Glutamatergic neuron (in vitro differentiated cells): ENCODE measurements around the gene CLEC9A. TPM values are rescaled to one million over a fixed set of nuclear protein-coding genes. Genes with fewer than 3 reads are reported as not detected.

Source experiments
- DNase-seq: peaks from one replicate; pipeline ENCODE4 v3.0.0; 2022
- H3K27ac Mint-ChIP-seq: one replicate; pipeline ENCODE4 v1.8.0; 2020; ENCODE audit warnings: mild to moderate bottlenecking, mixed read lengths, inconsistent platforms; ENCODE audit not compliant: unreplicated experiment
- H3K27me3 Mint-ChIP-seq: one replicate; pipeline ENCODE4 v1.8.0; 2020; ENCODE audit warnings: mild to moderate bottlenecking, moderate library complexity, mixed read lengths, inconsistent platforms; ENCODE audit not compliant: unreplicated experiment
- H3K36me3 Mint-ChIP-seq: one replicate; pipeline ENCODE4 v1.8.0; 2020; ENCODE audit warnings: mild to moderate bottlenecking, mixed read lengths, inconsistent platforms; ENCODE audit not compliant: unreplicated experiment
- H3K4me1 Mint-ChIP-seq: one replicate; pipeline ENCODE4 v1.8.0; 2020; ENCODE audit warnings: mild to moderate bottlenecking, low read depth, mixed read lengths, inconsistent platforms; ENCODE audit not compliant: unreplicated experiment
- H3K4me3 Mint-ChIP-seq: one replicate; pipeline ENCODE4 v1.8.0; 2020; ENCODE audit warnings: mild to moderate bottlenecking, mixed read lengths, inconsistent platforms; ENCODE audit not compliant: unreplicated experiment
- H3K9me3 Mint-ChIP-seq: one replicate; pipeline ENCODE4 v1.8.0; 2020; ENCODE audit warnings: mild to moderate bottlenecking, moderate library complexity, mixed read lengths, inconsistent platforms; ENCODE audit not compliant: unreplicated experiment
- CTCF ChIP-seq: fragments of 200-600 bp; sonication (generic); IDR thresholded peaks from one replicate; pipeline ENCODE4 v1.5.0; 2021; ENCODE audit not compliant: partially characterized antibody, unreplicated experiment
- total RNA-seq: library from RNA; stranded (reverse); fragmentation: NEBNext Ultra II Directional; extraction: Animal tissue kit (Norgen Biotek cat#: 25700); gene quantifications from one replicate; pipeline ENCODE4 v1.2.1, GENCODE V29; 2021; ENCODE audit not compliant: unreplicated experiment

The CLEC9A gene
- total RNA-seq, 1 donor from 2014 or later, result not detected

- peaks cover 5% of the 10 kb centered on the region for H3K9me3 Mint-ChIP-seq
- no peak for TF ChIP-seq CTCF
- peaks cover 2% of the 10 kb centered on the region for H3K4me1 Mint-ChIP-seq
- H3K27me3 Mint-ChIP-seq, result peaks cover 5% of the 10 kb centered on the region
- DNase-seq, result no peak
- peaks cover 7% of the 10 kb centered on the region for H3K36me3 Mint-ChIP-seq
- H3K27ac Mint-ChIP-seq, result no peak overlapping the region
- H3K4me3 Mint-ChIP-seq, result no peak overlapping the region
Measured at GRCh38 chr12:10102322-10102721, 71.8 kb downstream of the CLEC9A start.

DNA sequence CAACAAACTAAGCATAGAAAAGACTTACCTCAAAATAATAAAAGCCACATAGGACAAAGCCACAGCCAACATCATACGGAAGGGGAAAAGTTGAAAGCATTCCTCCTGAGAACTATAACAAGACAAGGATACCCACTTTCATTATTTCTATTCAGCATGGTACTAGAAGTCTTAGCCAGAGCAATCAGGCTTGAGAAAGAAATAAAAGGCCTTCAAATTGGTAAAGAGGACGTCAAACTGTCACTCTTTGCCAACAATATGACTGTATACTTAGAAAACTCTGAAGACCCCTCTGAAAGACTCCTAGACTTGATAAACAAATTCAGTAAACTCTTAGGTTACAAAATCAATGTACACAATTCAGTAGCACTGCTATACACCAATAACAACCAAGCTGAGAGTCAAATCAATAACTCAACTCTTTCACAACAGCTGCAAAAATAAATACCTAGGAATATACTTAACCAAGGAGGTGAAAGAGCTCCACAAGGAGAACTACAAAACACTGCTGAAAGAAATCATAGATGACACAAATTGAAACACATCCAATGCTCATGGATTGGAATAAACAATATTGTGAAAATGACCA lies 79.9 kb downstream of the CLEC9A start:
- Mint-ChIP-seq H3K27me3 (no peaks in the 10 kb centered on the region), H3K4me1 (no peaks in the 10 kb centered on the region), H3K36me3 (peaks cover 4% of the 10 kb centered on the region), H3K9me3 (peaks cover 4% of the 10 kb centered on the region), H3K4me3 (no peak overlapping the region), H3K27ac (no peak overlapping the region)
- no peak for DNase-seq
- TF ChIP-seq CTCF, result no peak

DNA sequence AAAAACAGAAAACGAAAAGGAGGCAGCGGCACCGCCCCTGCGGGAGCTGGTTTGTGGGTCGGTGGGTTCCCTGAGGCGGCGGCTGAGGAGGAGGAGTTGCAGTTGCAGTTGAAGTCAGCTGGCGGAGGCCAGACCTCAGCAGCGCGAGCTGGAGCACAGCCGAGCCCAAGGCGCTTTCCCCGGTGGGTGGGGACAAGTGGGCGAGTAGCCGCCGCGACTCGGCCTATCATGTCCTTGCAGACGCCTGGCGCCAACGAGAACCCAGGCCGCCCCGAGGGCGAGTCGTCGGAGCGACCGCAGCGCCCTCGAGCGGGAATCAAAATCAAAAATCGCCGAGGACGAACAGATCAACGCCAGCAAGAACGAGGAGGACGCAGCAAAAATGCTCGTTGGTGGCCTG lies 81.0 kb downstream of the CLEC9A start:
- H3K27me3 Mint-ChIP-seq, result no peaks in the 10 kb centered on the region
- peaks cover 4% of the 10 kb centered on the region for H3K36me3 Mint-ChIP-seq
- H3K4me3 Mint-ChIP-seq, result no peak overlapping the region
- H3K27ac Mint-ChIP-seq, result no peak overlapping the region
- no peak for DNase-seq
- peaks cover 4% of the 10 kb centered on the region for H3K9me3 Mint-ChIP-seq
- H3K4me1 Mint-ChIP-seq, result no peaks in the 10 kb centered on the region
- no peak for TF ChIP-seq CTCF

GRCh38 chr12:10113075-10113474 lies 82.6 kb downstream of the CLEC9A start:
- peaks cover 4% of the 10 kb centered on the region for H3K36me3 Mint-ChIP-seq
- H3K9me3 Mint-ChIP-seq, result peaks cover 4% of the 10 kb centered on the region
- H3K27ac Mint-ChIP-seq, result no peak overlapping the region
- H3K4me1 Mint-ChIP-seq, result no peaks in the 10 kb centered on the region
- no peak overlapping the region for H3K4me3 Mint-ChIP-seq
- no peaks in the 10 kb centered on the region for H3K27me3 Mint-ChIP-seq
- no peak for DNase-seq
- no peak for TF ChIP-seq CTCF

DNA sequence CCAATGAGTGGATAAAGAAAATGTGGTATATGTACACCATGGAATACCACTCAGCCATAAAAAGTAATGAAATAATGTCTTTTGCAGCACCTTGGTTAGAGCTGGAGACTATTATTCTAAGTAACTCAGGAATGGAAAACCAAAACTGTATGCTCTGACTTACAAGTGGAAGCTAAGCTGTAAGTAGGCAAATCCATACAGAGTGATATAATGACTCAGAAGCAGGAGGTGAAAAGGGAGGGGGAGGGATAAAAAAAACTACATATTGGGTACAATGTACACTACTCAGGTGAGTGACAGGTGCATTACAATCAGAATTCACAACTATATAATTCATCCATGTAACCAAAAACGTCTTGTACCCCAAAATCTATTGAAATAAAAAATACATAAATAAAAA lies 83.4 kb downstream of the CLEC9A start:
- peaks cover 4% of the 10 kb centered on the region for H3K36me3 Mint-ChIP-seq
- peaks cover 4% of the 10 kb centered on the region for H3K9me3 Mint-ChIP-seq
- no peak overlapping the region for H3K27ac Mint-ChIP-seq
- TF ChIP-seq CTCF, result no peak
- no peak overlapping the region for H3K4me3 Mint-ChIP-seq
- DNase-seq, result no peak
- no peaks in the 10 kb centered on the region for H3K4me1 Mint-ChIP-seq
- no peaks in the 10 kb centered on the region for H3K27me3 Mint-ChIP-seq
